ENCODE data around the gene CNST.

CNST gene

DNA sequence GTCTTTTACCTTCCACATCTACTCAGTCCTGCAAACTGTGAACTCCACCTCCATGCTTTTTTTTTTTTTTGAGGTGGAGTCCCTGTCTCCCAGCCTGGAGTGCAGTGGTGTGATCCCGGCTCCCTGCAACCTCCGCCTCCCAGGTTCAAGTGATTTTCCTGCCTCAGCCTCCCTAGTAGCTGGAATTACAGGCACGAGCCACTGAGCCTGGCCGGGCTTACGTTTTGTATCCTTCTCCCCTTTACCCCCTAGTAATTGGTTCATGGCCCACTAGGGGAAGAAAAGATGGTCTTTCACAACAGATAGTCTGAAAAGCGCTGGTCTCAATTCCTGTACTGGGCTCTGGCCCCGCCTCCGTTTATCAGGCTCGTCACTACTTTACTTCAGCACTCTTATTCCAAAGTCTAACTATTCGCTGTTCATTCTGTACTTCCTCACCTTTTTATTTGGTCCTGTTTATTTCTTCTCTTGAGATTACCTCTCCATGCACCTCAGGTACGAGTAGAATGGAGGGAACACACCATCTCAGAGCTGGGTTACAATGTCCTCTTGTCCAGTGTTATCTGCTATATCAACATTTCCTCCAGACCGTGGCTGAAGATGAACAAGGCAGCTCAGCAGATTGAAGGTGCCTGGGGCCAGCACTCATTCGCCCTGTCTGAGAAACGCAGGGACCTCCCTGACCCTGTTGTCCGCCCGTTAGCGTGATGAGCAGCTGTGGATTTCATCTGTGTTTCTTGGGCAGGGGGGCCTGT, 16.2 kb downstream of the CNST start:
- TF ChIP-seq, protein P1, sequence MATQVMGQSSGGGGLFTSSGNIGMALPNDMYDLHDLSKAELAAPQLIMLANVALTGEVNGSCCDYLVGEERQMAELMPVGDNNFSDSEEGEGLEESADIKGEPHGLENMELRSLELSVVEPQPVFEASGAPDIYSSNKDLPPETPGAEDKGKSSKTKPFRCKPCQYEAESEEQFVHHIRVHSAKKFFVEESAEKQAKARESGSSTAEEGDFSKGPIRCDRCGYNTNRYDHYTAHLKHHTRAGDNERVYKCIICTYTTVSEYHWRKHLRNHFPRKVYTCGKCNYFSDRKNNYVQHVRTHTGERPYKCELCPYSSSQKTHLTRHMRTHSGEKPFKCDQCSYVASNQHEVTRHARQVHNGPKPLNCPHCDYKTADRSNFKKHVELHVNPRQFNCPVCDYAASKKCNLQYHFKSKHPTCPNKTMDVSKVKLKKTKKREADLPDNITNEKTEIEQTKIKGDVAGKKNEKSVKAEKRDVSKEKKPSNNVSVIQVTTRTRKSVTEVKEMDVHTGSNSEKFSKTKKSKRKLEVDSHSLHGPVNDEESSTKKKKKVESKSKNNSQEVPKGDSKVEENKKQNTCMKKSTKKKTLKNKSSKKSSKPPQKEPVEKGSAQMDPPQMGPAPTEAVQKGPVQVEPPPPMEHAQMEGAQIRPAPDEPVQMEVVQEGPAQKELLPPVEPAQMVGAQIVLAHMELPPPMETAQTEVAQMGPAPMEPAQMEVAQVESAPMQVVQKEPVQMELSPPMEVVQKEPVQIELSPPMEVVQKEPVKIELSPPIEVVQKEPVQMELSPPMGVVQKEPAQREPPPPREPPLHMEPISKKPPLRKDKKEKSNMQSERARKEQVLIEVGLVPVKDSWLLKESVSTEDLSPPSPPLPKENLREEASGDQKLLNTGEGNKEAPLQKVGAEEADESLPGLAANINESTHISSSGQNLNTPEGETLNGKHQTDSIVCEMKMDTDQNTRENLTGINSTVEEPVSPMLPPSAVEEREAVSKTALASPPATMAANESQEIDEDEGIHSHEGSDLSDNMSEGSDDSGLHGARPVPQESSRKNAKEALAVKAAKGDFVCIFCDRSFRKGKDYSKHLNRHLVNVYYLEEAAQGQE (IDR thresholded peaks at IDR 0.05; ENCODE audit: low read depth) = no peak
- TF ChIP-seq ZBTB7A (IDR thresholded peaks at IDR 0.05; ENCODE audit: low read depth) (no peak), EGR1 (IDR thresholded peaks at IDR 0.05) (no peak), TCF12 (IDR thresholded peaks at IDR 0.05; ENCODE audit: low read depth) (no peak), FOXM1 (IDR thresholded peaks at IDR 0.05; ENCODE audit: borderline replicate concordance, low read depth) (no peak), CEBPB (IDR thresholded peaks at IDR 0.05) (no peak), CREB1 (IDR thresholded peaks at IDR 0.05; ENCODE audit: low read depth) (no peak), YY1 (IDR thresholded peaks at IDR 0.05; ENCODE audit: low read depth) (no peak), EP300 (IDR thresholded peaks at IDR 0.05; ENCODE audit: borderline replicate concordance) (no peak), NFIC (IDR thresholded peaks at IDR 0.05) (no peak), TEAD4 (IDR thresholded peaks at IDR 0.05) (no peak), RAD21 (IDR thresholded peaks at IDR 0.05; ENCODE audit: low read depth) (no peak), TAF1 (IDR thresholded peaks at IDR 0.05; ENCODE audit: low read depth) (no peak)
- TF ChIP-seq, protein P2, sequence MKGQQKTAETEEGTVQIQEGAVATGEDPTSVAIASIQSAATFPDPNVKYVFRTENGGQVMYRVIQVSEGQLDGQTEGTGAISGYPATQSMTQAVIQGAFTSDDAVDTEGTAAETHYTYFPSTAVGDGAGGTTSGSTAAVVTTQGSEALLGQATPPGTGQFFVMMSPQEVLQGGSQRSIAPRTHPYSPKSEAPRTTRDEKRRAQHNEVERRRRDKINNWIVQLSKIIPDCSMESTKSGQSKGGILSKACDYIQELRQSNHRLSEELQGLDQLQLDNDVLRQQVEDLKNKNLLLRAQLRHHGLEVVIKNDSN (IDR thresholded peaks at IDR 0.05) = no peak
- TF ChIP-seq, protein P3, sequence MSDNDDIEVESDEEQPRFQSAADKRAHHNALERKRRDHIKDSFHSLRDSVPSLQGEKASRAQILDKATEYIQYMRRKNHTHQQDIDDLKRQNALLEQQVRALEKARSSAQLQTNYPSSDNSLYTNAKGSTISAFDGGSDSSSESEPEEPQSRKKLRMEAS (IDR thresholded peaks at IDR 0.05) = no peak

DNA sequence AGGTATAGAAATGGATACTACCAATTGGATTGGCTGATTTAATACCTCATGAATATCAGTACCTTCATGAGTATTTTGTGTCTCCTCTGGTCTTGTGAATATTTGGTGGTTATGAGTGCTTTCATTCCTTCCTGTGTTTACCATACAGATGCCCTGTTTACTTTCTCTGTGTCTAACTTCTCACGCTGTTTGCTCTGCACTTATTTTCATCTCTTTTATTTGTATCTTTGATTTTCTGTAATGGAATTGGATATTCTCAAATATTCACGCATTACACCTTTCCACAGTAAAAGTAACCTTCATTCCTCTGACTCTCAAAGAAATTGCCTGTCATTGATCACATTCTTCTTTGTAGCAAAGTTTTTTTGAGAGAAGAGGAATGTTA, 16.8 kb downstream of the CNST start:
- TF ChIP-seq CREB1 (IDR thresholded peaks at IDR 0.05; ENCODE audit: low read depth) (no peak), TEAD4 (IDR thresholded peaks at IDR 0.05) (no peak), YY1 (IDR thresholded peaks at IDR 0.05; ENCODE audit: low read depth) (no peak), ZBTB7A (IDR thresholded peaks at IDR 0.05; ENCODE audit: low read depth) (no peak), TAF1 (IDR thresholded peaks at IDR 0.05; ENCODE audit: low read depth) (no peak), CEBPB (IDR thresholded peaks at IDR 0.05) (no peak), NFIC (IDR thresholded peaks at IDR 0.05) (no peak), TCF12 (IDR thresholded peaks at IDR 0.05; ENCODE audit: low read depth) (no peak), FOXM1 (IDR thresholded peaks at IDR 0.05; ENCODE audit: borderline replicate concordance, low read depth) (no peak), EGR1 (IDR thresholded peaks at IDR 0.05) (no peak), EP300 (IDR thresholded peaks at IDR 0.05; ENCODE audit: borderline replicate concordance) (no peak), RAD21 (IDR thresholded peaks at IDR 0.05; ENCODE audit: low read depth) (no peak)
- TF ChIP-seq, protein P2 (IDR thresholded peaks at IDR 0.05) = no peak
- TF ChIP-seq, protein P3 (IDR thresholded peaks at IDR 0.05) = no peak
- TF ChIP-seq, protein P1 (IDR thresholded peaks at IDR 0.05; ENCODE audit: low read depth) = no peak

DNA sequence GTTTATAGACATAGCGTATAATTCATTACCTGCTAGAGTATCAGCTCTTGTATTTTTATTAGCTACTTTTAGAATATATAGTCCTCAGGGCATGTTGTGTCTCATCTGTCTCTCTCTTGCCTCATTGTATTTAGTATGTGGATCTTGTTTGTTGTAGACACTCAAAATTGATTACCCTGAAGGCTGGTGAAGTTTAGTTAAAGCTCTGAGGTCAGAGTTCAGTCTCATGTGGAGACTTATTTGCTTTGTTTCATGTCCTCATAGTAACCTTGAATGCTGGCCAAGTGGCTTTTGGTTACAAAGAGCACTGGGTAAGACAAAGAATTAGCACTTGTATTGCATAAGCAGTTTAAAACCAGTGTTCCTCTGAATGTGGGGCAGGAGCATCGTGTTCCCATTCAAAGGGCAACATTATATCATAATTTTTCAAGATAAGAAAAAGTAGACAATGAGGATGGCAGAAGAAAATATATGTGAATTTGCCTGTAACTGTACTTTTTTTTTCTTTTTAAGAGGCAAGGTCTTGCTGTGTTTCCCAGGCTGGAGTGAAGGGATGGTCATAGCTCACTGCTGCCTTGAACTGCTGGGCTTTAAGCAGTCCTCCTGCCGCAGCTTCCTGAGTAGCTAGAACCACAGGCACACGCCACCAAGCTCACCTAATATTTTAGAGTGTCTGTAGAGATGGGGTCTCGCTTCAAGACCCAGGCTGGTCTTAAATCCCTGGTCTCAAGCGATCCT, 17.4 kb downstream of the CNST start:
- TF ChIP-seq TAF1 (IDR thresholded peaks at IDR 0.05; ENCODE audit: low read depth) (no peak), EGR1 (IDR thresholded peaks at IDR 0.05) (no peak), CEBPB (IDR thresholded peaks at IDR 0.05) (0 out of 2 replicates have a peak, but pooled peaks have one; percentile 25)

DNA sequence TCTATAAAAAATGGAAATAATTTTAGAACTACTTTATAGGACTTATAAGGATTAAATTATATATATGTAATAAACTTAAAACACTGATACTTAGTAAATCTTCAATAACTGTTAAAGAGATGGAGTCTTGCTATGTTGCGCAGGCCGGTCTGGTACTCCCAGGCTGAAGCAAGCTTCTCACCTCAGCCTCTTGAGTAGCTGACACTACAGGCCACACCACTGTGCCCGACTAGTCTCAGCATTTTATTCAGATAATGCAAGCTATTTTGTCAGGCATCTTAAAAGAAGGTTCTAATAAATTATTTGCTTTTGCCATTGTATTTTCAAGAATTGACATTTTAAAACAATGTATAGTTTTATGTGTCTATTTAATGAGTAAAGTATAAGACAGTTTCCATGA, 20.8 kb downstream of the CNST start:
- no peak for TF ChIP-seq TEAD4 (IDR thresholded peaks at IDR 0.05)
- TF ChIP-seq CREB1 (IDR thresholded peaks at IDR 0.05; ENCODE audit: low read depth) = no peak
- no peak for TF ChIP-seq NFIC (IDR thresholded peaks at IDR 0.05)
- no peak for TF ChIP-seq EP300 (IDR thresholded peaks at IDR 0.05; ENCODE audit: borderline replicate concordance)
- TF ChIP-seq, protein P2 (IDR thresholded peaks at IDR 0.05) = no peak
- TF ChIP-seq CEBPB (IDR thresholded peaks at IDR 0.05) = no peak
- no peak for TF ChIP-seq RAD21 (IDR thresholded peaks at IDR 0.05; ENCODE audit: low read depth)
- no peak for TF ChIP-seq TAF1 (IDR thresholded peaks at IDR 0.05; ENCODE audit: low read depth)
- TF ChIP-seq YY1 (IDR thresholded peaks at IDR 0.05; ENCODE audit: low read depth) = no peak
- TF ChIP-seq, protein P1 (IDR thresholded peaks at IDR 0.05; ENCODE audit: low read depth) = no peak
- no peak for TF ChIP-seq ZBTB7A (IDR thresholded peaks at IDR 0.05; ENCODE audit: low read depth)
- no peak for TF ChIP-seq TCF12 (IDR thresholded peaks at IDR 0.05; ENCODE audit: low read depth)
- TF ChIP-seq EGR1 (IDR thresholded peaks at IDR 0.05) = no peak
